ENCODE results near the gene SLC44A3.

DNA sequence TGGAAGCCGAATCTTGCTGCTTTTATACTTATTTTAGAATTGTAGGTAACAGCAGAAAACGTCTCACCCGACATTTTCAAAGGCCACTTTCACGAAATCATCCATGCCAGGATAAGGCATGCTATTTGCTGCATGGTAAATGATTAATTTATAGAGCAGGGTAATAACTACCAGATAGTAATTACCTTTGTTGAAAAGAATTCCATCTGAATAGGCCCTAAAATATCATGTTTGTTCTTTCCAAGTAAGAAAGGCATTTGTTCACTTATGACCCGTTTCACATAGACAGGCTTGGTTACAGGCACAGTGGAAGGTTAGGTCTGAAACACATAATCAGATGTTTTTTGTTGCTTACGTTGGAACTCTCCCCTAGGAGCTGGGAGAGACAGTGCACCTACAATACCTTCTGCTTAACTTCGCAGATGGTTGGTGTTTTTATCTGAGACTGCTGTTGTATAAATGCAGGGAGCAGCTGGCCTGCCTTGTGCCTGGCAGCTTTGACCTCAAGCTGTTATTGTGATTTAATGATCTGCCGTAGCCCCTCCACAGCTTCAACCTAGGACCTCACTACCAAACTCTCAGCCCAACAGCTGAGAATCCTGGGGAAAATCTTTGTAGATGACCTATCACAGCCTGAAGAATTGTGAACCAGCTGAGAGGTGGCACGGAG is 1.6 kb downstream of the SLC44A3 start:
- TF ChIP-seq, protein P1, sequence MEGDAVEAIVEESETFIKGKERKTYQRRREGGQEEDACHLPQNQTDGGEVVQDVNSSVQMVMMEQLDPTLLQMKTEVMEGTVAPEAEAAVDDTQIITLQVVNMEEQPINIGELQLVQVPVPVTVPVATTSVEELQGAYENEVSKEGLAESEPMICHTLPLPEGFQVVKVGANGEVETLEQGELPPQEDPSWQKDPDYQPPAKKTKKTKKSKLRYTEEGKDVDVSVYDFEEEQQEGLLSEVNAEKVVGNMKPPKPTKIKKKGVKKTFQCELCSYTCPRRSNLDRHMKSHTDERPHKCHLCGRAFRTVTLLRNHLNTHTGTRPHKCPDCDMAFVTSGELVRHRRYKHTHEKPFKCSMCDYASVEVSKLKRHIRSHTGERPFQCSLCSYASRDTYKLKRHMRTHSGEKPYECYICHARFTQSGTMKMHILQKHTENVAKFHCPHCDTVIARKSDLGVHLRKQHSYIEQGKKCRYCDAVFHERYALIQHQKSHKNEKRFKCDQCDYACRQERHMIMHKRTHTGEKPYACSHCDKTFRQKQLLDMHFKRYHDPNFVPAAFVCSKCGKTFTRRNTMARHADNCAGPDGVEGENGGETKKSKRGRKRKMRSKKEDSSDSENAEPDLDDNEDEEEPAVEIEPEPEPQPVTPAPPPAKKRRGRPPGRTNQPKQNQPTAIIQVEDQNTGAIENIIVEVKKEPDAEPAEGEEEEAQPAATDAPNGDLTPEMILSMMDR (IDR thresholded peaks at IDR 0.05), result no peak
- no peak for TF ChIP-seq EZH2 (IDR thresholded peaks at IDR 0.05)
- TF ChIP-seq EZH2phosphoT487 (IDR thresholded peaks at IDR 0.05), result no peak

All from neural progenitor cell (in vitro differentiated cells).